Renal cortical epithelial cell (primary cell): ENCODE measurements around the gene RMDN3. TPM values are rescaled to one million over a fixed set of nuclear protein-coding genes. Genes with fewer than 3 reads are reported as not detected.

Source experiments
- DNase-seq: peaks from one replicate; pipeline ENCODE4 v3.0.0-alpha.2; 2011; ENCODE audit warnings: low read depth
- total RNA-seq: library from RNA; depleted of rRNA; stranded (reverse); fragments of >200 nt; gene quantifications from 2 replicates; pipeline ENCODE4 v1.2.3, GENCODE V29; 2014

The RMDN3 gene
- total RNA-seq, 1 donor from 2014 or later: 27.0 TPM

DNA sequence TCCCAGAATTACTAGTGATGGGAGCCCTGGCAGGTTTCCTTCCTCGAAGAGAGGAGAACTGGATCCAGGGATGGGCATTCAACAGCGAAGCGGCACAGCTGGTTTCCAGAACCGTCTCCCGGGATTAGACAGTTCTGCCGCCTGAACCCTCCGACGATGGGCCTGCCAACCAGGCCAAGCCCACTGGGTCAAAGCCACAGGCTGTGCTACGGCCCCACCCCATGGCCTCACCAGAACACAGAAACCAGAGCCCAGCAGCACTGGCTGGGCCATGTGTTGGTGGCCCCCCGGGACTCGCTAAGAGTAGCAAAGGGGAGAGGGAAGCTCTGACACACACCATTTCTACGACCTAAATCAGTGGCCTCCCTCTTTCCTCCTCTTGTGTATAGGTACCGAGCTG, 17.0 kb upstream of the RMDN3 start:
- no peak for DNase-seq

DNA sequence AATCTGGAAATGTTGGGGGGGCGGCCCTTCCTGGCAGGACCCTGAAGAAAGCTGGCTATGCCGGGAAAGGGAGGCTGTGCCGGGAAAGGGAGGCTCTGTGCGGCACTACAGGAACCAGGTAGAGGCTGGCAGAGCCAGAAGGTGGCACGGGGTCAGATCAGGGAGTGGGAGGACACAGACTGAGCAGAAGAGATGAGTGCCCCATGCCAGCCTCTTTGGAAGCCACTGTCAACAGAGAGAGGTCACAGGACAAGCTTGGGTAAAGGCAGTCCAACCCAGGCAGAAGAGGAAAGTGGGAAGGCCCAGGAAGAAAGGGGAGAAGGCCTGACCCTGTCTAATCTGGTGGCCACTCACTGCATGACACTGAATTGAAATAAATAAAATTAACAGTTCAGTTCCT, 16.2 kb upstream of the RMDN3 start:
- DNase-seq: no peak

DNA sequence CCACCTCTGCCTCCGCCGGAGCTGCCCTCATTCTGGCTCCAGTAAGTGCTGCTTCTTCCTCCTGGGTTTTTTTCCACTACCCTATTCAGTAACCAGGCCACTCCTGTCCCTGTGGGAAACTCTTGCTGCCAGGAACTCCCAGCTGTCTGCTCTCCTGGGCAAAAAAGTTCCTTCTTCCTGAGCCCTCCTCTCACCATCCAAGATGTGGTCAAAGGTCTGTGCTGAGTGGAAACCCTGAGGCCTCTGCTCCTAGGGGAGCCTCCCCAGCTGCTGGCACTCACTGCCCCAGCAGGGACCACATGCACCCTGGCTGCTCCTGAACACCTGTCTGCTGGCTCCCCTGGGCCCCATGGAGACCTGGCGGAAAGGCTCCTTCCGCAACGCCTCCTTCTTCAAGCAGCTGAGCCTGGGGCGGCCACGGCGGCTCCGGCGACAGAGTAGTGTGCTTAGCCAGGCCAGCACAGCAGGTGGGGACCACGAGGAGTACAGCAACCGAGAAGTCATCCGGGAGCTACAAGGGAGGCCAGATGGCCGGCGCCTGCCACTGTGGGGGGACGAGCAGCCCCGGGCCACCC, 15.2 kb upstream of the RMDN3 start:
- no peak for DNase-seq

DNA sequence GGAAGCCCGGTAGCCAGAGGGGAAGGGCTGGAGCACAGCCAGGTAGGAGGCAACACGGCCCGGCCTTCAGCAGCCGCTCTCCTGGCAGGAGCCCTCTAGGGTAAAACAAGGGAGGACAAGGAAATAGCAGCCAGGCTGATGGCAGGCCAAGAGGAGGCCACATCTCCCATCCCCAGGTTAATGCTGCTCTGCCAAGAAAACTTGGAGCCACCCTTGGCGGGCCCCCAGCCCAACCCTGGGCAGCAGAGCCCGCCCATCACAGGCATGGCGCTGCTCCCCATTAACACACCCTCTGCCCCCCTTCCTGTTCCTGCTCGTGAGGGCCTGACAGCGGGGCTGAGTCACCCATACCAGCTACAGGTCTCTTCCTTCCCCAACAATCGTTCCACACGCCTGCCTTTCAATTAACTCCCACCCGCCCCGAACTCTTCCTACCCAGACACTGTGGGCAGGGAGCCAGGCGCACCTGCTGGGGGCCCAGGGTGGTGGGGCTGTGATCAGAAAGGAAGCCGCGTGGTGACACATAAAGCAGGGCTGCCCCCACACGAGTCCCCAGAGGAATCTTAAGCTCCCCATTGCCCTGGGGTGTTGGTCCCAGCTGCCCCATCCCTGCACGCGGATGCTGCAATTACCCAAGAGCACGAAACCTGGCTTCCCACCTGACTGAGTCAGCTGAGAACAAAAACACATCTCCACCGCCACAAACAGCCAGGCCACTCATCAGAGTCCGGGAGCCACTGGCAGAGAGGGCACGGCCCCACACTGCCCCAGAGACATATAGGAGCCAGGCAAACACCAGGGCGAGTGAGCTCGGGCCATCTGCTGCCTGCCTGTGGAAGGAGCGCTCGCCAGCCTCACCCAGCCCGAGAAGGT, 14.5 kb upstream of the RMDN3 start, which contains the start of gene C15orf62:
Gene C15orf62, plus strand, starts transcription at position 707 of the 873 bp plus-strand sequence. CDS start 516 bp downstream, outside the sequence.
- DNase-seq: peak; percentile 93

DNA sequence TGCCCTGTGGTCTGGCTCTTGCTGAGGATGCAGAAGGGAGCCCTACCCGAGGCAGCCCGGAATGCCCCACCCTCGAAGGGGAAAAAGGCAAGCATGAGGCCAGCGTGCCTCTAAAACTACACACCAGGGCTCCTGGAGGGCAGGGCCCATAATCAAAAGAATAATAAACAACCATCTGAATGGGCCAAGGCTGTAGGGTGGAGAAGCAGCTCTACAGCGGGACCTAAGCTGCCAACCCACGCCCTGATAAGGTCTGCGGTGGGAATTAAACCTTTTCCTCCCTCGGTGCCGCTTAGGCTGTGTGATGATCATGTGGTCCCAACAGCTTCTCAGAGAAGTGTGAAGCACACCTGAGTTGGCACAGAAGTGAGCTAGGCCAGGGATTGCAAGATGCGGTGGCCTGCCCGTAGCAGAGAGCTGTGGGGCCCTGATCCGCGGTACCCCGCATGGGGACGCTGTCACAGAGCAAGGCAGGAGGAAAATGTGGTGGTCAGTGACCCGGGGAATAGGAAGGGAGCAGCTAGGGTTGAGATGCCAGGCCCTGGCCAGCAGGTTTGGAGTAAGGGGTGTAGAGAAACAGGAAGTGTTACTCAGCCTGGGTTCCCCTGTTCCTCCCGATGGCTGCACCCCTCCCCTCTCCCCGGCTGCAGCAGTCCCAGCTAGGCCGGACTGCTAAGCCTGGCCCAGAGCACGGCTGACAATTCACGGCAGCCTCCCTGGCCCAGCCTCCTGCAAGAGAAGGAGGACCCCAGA, 13.6 kb upstream of the RMDN3 start:
- DNase-seq: no peak

DNA sequence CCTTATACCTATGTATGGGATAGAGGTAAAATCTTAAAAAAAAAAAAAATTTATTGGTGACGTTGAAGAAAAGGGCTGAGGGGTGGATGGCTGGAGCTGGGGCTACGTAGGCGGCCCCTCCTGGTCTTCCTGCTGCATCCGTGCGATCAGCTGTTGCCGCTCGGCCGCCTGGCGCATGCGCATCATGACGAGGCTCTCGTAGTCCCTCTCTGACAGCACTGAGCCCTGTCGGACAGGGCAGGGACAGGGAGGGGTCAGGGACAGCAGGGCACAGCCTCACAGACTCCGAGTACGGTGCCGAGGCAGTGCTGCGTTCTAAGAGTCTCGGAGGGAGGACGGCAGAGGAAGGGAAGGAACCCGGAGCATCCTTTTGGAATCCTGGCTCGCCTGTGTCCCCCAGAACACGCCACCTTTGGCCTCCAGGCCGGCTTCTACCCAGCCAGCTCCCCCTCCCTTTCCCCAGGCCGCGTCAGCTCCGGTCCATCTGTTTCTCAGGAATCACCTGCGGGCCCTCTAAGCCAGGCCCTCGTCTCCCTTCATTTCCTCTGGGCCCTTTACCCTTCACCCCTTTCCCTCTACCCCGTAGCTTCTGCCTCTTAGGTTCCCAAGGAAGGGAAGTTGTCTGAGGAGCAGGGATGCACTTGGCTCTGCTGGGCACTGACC, 12.9 kb upstream of the RMDN3 start:
- DNase-seq: no peak

DNA sequence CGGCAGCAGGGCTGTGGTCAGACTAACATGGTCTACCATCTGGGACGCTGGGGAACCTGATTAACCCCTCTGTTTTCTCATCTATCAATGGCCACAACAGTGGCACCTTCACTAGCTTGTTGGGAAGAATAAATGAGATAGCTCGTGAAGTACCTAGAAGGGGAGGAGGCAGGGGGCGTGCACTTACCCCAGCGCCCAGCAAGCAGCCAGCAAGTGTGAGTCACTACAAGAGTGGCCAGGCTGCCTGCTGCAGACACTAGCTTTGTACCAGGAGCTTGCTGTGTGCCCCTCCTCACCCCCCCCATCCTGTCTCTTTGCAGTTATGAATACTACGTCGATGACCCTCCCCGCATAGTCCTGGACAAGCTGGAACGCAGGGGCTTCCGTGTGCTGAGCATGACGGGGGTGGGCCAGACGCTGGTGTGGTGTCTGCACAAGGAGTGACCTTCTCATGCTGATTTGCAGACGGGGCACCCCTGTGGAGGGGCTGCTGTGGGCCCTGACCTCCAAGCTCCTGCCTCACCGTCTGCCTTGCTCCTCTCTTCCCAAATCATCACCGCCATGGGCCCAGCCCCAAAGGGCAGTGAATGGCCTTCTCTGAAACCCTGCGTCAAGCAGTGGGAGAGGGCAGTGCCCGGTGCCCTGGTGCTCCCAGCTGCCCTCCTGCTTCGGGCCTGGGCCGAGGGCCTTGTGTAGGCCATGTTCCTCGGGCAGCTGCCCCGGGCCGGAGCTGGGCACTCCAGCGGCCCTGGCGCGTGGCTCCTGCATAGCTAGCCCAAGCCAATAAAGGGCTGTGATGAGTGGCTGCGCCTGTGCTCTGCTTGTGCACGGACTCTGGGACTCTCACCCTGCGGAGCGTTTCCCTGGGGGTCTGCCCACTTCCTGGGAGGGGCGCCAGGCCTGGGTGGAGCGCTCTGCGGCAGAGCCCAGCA, 12.1 kb upstream of the RMDN3 start:
- DNase-seq: peak; percentile 56

DNA sequence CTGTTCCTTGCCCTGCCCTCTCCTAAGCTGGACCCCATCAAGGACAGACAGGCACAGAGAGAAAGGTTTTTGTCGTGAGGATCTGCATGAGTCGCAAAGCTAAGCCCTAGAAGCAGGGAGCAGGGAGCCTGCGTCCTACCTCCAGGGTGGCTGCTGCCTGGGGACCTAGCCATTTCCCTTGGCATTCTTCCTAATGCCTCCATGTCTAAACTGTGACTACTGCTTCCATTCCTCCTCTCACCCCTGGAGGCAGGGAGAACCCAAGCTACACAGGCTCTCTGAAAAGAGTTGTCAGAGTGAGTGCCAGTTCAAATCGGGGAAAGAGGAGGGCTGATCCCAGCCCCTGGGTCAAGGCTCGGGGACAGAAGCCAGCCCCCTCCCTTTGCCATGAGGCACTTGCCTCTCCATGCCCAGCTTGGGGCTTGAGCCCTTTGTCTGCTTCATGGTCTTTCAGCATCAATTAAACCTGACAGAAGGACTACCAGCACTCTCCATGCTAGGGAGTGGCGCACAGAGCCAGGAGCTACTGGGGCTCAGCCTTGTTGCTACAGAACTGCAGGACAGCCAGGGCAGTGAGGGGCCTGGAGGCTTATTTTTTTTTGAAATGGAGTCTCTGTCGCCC, 11.3 kb upstream of the RMDN3 start:
- no peak for DNase-seq

DNA sequence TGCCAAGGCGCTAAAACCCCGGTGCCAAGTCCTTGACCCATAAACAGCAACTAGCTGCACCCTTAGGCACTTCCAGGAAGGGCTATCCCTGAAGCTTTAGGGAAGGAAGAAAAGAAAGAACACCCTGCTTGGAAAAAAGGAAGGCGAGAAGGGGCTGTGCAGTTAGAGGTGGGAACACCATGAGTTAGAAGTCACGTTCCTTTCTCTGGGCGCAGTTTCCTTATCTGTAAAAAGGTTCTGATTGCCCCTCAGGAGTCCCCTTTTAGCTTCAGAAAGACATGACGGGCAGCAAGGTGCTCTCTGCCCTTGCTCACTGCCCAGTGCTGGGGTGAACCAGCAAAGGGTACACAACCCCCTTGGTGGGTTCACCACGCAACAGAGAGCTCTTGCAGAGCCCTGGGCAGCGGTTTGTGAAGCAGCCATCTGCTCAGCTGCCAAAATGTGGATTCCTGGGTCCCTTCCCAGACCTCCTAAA, 9.6 kb upstream of the RMDN3 start:
- DNase-seq: no peak

DNA sequence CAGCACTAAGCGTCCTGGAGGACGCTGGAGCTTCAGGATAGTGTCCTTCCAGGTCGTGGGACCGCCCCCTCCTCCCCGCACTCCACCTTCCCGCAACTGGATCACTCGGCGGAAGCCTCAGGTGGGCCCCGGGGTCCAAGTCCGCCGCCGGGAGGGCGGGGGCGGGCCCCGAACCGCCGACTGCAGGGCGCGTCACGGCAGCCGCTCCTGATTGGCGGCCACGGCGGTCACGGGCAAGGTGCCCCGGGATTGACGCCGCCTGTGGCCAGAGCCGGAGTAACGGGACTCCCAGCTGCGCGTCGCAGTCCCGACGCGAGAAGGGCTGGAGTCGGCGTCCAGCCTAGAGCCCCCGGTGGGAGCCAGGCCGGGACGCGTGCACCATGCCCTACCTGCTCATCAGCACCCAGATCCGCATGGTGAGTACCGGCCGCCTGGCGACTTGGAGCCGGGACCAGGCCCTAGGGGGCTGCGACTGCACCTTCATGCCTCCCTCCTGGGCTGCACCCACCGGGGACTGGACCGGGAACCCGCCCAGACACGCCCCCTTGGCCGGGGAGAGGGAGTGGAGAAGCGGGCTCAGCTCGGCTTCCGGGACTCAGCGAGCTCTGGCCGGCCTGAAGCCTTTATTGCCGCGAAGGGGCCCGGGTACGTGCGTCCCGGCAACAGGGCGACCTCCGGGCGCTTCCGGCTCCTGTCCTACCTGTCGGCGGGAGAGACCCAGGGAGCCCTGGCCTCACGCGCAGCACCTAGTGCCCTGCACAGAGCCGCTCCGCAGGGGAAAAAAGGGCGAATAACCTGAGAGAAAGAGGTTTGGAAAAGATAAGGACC, 9.0 kb upstream of the RMDN3 start, which contains the start of gene GCHFR:
Gene GCHFR, plus strand, starts transcription at position 268 of the 828 bp plus-strand sequence. Its CDS starts 113 bp downstream, at position 381.
- DNase-seq: no peak

DNA sequence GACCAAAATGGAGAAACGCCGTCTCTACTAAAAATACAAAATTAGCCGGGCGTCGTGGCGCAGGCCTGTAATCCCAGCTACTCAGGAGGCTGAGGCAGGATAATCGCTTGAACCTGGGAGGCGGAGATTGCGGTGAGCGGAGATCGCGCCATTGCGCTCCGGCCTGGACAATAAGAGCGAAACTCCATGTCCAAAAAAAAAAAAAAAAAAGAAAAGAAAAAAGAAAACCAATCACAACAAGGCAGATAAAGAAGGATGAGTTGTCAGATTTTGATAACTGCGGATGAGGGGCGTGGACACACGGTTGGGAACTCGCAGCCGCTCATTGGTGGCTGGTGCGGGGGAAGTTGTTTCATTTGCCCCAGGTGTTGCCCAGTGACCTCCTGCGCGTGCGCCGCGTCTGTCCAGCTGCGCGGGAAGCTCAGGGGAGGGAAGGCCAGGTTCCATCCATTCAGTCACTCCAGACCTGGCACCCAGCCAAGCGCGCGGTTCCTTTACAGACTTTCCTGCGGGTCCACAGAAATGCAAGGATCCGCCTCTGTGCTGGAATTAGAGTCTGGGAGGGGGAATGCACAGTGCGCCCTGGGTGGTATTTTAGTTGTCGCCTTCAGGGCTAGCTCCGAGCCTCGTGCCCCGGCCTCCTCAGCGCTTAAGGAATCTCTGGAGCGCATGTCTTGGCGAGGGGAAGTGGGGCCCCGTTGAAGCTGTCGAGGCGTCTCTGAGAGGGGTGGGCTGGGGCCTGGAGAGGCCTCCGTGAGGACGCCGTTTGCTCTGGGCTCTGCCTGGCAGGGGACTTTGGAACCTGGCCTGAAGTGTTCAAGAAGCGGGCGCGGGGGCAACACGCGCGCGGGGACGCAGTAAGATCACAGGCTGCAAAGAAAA, 8.1 kb upstream of the RMDN3 start:
- no peak for DNase-seq

DNA sequence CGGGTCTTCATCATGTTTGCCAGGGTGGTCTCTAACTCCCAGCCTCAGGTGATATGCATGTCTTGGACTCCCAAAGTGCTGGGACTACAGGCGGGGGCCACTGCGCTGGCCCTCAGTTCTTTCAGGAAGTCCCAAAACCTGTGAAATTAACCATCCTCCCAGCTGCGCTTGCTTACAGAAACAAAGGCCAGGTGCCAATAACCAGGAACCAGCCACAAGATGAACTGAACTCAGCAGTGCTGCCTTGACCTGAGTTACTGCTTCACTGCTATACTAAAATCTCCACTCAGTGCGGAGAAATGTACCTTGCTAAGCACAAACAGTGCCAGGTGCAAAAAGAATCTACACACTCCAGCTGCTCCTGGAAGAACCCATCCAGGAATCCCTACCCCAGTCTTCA, 4.9 kb upstream of the RMDN3 start:
- no peak for DNase-seq

DNA sequence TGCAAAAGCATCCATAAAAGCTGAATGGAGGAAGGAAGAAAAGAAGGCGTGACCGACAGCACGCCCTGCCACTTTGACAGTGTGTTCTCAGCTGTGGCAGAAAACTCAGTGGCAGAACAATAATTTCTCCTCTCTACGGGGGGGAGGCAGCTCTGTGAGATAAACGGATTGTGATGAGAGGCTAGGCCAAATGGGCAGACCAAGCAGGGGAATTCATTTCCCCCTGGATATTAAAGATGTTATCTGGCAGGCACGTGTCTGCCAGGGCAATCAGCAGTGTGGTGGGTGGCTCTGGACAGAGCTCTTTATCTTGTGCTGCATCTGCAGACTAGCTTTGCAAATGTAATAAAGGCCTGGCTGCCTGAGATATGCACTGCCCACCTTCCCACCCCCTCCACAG, 1.9 kb upstream of the RMDN3 start:
- DNase-seq: no peak

DNA sequence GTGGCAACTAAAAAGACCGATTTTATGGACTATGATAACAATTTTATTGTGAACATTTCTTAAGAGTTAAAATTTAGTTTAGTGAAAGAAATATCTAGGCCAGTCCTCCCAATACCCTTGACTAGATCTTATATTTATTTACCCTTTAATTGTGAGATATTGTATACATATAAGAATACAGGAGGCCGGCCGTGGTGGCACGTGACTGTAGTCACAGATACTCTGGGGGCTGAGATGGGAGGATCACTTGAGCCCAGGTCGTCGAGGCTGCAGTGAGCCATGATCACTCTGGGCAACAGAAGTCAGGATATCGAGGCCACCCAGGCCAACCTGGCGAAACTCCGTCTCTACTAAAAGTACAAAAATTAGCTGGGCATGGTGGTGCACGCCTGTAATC, 756 bp upstream of the RMDN3 start:
- no peak for DNase-seq

DNA sequence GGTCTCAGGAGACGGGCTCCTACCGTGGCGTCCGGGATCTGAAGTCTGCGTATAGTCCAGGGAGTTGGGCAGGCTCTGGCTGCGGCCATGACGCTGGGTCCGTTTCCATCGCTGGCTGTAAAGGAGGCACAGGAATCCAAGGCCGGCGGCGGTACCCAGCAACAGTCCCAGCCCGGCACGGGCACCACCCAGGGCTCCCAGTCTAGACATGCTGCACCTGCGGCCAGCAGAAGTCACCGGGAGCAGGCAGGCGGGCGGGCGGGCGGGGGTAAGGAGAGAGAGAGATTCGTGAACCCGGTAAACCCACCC, 526 bp downstream of the RMDN3 start:
- no peak for DNase-seq

DNA sequence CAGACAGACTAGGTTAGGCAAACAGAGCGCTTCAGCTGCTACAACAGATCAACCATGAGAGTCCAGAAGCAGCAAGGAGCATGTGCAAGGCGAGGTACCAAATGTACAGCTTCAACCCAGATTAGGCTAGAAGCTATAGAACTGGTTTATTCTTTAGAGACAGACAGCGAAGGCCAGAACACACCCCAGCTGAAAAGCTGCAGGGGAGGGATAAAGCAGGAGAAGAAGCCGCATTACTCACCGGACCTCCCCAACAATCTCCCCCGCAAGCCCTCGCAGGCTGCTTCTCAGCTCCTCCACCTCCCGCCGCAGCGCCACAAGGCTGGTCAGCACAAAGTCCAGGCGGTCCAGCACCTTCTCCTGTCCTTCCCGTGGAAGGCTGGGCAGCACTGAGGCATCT, 3.3 kb downstream of the RMDN3 start:
- DNase-seq: no peak

DNA sequence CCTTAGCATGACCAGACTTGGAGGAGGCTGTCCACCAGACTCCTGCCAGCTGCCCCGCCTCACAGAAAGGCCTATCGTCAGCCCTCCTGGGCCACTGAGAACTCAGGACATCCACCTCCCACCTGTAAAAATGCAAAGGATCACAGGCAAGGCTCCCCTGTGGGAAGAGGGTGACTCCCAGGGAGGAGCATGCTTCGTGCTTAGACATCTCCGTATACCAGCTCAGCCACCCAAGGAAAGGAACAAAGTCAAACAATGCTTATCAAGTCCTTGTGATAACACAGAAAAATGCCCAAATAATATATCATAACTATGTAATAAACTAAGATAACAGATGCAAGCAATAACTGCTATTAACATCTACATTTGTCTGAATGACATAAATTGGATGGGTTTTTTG, 4.2 kb downstream of the RMDN3 start:
- DNase-seq: no peak

DNA sequence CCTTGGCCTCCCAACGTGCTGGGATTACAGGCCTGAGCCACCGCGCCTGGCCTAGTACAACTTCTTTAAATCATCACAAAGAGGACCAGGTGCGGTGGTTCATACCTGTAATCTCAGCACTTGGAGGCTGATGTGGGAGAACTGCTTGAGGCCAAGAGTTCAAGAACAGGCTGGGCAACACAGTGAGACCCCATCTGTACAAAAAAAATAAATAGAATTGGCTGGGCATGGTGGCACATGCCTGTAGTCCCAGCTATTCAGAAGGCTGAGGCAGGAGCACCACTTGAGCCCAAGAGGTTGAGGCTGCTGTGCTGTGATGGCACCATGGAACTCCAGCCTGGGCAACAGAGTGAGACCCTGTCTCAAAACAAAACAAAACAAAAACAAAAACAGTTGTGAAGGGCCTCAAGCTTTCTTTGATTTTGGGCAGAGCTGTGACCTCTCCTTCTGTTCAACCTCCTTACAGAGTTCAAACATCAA, 5.9 kb downstream of the RMDN3 start:
- DNase-seq: no peak
